Astrocyte of the cerebellum (primary cell): ENCODE measurements around the gene MAML2.

Experiments used
- DNase-seq: peaks from one replicate; pipeline ENCODE4 v3.0.0-alpha.2; 2011; ENCODE audit warnings: low read depth
- H3K4me3 ChIP-seq: 2 replicates; pipeline ENCODE4 v1.5.1; 2011; ENCODE audit warnings: mild to moderate bottlenecking, low read depth, low read length, moderate library complexity
- CTCF ChIP-seq: IDR thresholded peaks from 2 replicates; pipeline ENCODE4 v1.5.1; 2012; ENCODE audit warnings: low read length, low read depth, moderate library complexity, mild to moderate bottlenecking; ENCODE audit errors: missing control alignments
- in situ Hi-C: cut with HindIII; loops from 2 replicates; pipeline ENCODE4 v1.10.0; 2017; ENCODE audit warnings: low sequenced_read_pairs

The MAML2 gene

DNA sequence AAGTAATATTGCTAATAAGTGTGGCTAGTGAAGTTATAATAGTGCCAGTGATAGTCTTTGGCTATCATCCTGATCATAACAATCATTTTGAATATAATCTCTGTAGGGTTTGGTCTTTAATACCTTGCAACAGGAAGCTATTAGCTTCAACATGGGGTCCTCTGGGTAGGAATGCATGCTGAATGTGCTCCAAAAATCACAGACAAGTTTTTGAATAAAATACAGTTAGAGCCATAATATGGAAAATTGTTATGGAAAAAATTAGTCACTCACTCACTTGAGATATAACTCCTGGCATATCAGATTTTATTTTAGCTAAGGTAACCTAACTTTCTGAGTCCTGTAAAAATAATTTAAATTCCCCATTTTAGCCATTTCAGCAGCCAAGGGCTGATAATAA is 323.7 kb downstream of the MAML2 start:
- no peak for DNase-seq
- no peak for TF ChIP-seq CTCF
- no peak overlapping the region for H3K4me3 ChIP-seq
- in situ Hi-C loops = no loop called here

GRCh38 chr11:96017856-96018255 is 325.1 kb downstream of the MAML2 start:
- no peak overlapping the region for H3K4me3 ChIP-seq
- DNase-seq = no peak
- no peak for TF ChIP-seq CTCF
- in situ Hi-C loops = no loop called here

GRCh38 chr11:96016978-96017502 is 326.0 kb downstream of the MAML2 start:
- no peak for DNase-seq
- no peak for TF ChIP-seq CTCF
- no peak overlapping the region for H3K4me3 ChIP-seq
- in situ Hi-C loops = no loop called here

DNA sequence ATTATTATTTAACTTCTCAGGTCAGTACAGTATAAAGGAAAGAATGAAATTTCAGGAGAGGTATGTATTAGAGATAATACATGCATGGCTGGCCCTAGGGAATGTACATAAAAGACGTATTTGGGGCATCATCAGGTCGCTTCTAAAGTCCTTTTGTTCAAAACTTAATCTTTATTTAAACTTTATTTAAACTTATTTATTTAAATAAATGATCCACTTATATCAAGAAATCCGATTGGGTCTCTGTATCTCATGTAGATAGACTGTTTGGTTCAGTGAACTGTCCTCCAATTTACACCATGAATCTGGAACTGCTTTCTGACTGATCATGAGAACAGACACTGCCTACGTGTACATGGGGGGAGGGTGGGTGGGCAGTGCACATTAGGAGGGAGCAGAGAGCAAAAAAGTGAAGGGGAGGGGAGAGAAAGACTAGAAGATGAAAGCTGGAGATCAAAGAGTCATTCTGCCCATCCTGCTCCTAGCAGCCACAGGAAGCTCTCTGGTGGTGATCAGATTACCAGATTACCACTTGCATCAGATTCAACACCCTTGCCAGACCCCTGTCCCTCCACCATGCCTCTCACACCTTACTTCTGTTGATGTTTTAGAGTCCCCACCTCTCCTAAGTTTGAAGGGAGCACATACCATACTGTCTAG is 327.0 kb downstream of the MAML2 start:
- no peak for TF ChIP-seq CTCF
- H3K4me3 ChIP-seq = no peak overlapping the region
- no peak for DNase-seq
- in situ Hi-C loops = no loop called here

- in situ Hi-C loops = no loop called here
- DNase-seq = peak; percentile 56
- H3K4me3 ChIP-seq = no peak overlapping the region
- TF ChIP-seq CTCF = no peak
These were observed 328.8 kb downstream of the MAML2 start for GRCh38 chr11:96014217-96014616.

- DNase-seq = no peak
- TF ChIP-seq CTCF = no peak
- in situ Hi-C loops = no loop called here
- H3K4me3 ChIP-seq = no peak overlapping the region
These were observed 329.4 kb downstream of the MAML2 start for GRCh38 chr11:96013461-96014213.
